ENCODE results near the gene PLCD1.
"Not testable (repeated sequence)": the region's sequence is repeated elsewhere in the genome, so short reads cannot be mapped to it uniquely, and the experiment has no call there.

PLCD1 gene

DNA sequence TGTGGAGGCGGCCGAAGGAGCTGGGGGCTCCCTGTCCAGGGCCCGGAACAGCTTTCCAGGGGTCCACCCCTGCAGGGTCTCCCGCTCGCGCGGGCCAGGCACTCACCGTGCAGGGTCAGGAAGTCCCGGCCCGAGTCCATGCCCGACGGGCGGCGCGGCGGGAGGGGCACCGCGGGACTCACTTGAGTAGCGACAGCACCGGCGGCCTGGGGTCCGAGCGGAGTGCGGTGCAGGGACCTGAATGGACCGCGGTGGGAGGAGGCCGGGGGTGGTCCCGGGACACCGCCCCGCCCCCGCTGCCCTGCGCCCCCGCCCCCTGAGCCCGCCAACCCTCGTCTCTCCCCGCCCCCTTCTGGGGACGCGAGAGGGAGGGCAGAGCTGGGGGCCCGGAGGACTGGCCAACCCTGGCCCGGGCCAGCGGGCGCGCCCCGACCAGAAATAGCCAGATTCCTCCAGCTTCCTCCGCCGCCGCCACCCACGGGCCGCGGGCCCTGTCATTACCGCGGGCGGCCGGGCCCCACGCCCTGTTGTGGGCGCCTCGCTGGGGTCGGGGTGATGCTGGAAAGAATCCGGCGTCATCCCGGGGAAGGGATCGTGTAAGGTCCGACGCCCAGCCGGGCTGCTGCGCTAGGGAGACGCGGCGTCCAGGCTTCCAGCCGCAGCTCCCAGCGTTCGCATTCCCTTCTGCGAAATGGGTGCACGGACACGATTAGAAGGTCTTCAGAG, at the start of gene PLCD1:
Gene PLCD1, minus strand, starts transcription at position 243 of the 726 bp plus-strand sequence. Its CDS starts 103 bp downstream, at position 140.
- DNase-seq, result no peak

DNA sequence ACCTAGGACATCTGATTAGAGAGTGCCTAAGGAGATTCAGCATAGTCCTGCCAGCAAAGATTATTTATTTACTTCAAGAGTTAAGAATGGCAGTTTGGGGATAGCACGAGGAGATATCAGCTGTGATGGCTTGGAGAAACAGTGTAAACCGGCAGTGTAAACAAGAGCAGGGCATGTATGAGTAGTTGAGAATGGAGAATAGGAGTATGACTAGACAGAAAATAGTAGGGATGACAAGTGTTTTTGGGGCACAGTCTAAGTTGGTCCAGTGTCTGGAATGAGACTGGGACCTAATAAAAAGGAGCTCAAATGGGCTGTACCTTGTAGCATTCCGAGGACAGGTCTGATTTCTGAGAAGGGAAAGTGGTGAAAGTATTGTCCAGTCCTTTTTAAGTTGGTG, 47.6 kb upstream of the PLCD1 start:
- DNase-seq, result not testable (repeated sequence)

DNA sequence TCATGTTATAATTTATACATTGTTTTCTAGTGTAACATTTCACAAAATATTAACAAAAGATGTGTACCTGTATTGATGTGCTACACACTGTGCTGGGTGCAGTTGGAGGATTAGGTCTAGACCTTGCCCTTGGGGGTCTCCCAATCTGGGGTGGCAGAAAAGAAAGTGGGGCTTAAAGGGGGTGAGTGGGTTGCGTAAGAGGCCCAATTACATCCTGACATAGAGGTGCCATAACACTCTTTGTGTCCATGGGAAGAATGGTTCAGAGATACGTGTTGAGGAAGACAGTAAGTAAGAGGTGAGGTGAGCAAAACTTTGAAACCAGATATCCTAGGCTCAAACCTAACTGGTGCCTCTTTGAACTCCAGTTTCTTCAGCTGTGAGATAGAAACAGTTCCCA, 40.6 kb upstream of the PLCD1 start:
- DNase-seq, result no peak

DNA sequence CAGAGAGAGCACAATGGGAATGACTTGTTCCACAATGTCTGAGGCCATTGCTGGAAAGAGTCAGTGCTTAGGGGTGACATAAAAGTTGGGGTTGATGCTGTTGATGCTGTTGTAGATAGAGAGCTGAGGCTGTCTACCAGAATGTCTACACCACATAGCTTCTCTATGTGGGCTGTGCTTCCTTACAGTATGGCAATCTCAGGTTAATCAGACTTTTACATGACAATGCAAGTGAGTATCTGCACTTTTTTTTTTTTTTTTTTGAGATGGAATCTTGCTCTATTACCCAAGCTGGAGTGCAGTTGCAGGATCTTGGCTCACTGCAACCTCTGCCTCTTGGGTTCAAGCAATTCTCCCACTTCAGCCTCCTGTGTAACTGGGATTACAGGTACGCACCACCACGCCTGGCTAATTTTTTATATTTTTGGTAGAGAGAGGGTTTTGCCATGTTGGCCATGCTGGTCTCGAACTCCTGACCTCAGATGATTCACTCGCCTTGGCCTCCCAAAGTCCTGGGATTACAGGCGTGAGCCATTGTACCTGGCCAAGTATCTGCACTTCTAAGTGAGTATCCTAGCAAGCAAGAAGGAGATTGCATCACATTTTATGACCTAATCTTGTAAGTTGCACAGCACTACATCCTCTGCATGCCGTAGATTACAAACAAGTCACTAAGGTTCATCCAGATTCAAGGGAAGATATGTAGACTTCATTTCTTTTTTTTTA, 38.2 kb upstream of the PLCD1 start:
- DNase-seq, result no peak

DNA sequence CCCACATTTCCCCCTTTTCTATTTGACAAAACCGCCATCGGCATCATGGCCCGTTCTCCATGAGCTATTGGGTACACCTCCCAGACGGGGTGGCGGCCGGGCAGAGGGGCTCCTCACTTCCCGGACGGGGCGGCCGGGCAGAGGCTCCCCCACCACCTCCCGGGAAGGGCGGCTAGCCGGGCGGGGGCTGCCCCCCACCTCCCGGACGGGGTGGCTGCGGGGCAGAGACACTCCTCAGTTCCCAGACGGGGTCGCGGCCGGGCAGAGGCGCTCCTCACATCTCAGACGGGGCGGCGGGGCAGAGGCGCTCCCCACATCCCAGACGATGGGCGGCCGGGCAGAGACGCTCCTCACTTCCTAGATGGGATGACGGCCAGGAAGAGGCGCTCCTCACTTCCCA, 35.0 kb upstream of the PLCD1 start:
- DNase-seq, result not testable (repeated sequence)

DNA sequence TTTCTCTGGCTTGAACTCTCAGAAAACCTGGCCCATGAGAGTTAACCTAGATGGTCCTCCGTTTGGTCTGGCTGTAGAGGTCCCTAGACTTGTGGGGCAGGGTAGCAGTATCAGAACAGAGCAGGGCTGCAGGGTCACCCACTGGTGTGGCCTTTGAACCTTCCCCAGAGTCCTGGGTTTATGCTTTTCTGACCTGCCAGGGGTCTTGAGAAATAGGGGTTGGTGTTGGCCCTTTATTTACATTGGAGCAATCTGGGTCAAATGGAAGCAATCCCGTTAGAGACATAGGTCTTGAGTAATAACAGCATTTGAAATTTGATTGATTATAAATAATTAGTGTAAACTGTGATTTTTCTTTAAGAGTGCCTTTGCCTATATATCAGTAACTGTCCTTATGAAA, 33.4 kb upstream of the PLCD1 start:
- DNase-seq, result no peak

DNA sequence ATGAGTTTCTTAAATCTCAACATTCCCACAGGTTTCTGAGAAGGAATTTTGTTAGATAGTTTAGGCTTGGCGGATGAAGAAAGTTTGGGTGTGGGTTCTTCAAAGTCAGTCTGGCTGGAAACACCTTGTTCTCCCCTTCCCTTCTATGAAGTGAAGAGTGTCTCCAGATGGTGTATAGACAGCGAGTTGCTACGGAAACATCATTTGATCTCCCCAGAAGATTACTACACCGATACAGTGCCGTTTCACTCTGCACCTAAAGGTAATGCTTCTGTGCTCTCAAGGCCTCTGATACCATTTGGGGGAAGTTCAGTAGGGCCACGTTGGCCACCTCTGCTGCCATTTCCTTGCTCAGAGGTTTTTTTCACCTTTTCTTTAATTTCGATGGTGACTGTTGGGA, 30.1 kb upstream of the PLCD1 start:
- no peak for DNase-seq

DNA sequence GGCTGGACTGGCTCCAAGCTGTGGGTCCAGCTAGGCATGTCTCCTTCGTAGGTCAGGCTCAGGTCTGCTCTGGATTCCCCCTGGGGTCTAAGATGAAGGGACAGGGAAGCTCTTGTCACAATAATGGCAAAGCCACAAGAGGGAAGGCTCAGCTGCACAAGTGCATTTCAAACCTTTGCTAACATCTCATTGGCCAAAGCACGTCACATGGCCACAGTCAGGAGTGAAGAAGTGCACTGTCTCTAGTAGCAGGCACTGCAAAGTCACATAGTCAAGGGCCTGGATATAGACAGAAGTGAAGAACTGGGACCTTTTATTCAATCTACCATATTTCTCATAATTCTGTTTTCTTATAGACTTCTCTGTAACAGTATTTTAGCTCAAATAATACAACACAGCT, 29.7 kb upstream of the PLCD1 start:
- DNase-seq, result no peak

DNA sequence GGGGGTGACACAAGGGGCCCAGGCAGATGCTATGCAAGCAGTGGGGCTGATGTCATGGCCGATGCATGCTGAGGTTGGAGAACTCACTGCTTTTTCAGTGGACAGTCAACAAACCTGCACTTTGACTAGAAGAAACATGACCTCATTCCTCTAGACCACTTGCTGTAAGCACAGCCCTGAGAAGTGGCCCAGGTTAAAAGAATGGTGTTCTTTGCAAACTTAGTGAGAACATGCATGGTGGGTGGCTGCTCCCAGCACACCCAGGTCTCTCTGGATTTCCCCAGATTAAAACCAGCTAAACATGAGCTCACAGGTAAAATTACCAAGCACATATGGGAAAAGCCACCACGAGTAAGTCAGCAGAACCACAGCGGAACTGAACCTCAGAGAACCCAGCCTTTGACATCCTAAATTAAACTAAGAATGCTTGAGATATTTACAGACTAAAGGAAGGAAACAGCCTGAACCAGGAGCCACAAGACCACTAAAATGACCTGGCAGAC, 25.1 kb upstream of the PLCD1 start:
- DNase-seq, result no peak

DNA sequence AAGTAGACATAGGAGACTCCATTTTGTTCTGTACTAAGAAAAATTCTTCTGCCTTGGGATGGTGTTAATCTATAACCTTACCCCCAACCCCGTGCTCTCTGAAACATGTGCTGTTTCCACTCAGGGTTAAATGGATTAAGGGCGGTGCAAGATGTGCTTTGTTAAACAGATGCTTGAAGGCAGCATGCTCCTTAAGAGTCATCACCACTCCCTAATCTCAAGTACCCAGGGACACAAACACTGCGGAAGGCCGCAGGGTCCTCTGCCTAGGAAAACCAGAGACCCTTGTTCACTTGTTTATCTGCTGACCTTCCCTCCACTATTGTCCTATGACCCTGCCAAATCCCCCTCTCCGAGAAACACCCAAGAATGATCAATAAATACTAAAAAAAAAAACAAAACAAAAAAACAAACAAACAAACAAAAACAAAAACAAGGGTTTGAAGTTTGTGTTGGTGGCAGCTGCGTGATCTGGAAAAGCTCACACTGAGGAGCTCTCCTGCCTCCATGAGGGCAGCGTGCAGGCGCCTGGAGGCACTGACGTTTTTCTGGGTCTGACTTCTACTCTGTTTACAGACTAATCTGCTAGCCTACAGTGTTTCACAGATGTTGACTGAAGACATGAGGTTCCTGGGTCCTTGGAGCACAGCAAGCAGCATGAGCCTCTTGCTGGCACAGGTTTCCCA, 24.5 kb upstream of the PLCD1 start:
- DNase-seq, result not testable (repeated sequence)

DNA sequence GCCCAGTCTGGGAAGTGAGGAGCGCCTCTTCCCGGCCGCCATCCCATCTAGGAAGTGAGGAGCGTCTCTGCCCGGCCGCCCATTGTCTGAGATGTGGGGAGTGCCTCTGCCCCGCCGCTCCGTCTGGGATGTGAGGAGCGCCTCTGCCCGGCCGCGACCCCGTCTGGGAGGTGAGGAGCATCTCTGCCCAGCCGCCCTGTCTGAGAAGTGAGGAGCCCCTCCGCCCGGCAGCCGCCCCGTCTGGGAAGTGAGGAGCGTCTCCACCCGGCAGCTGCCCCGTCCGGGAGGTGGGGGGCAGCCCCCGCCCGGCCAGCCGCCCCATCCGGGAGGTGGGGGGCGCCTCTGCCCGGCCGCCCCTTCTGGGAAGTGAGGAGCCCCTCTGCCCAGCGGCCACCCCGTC, 23.8 kb upstream of the PLCD1 start:
- DNase-seq, result not testable (repeated sequence)

DNA sequence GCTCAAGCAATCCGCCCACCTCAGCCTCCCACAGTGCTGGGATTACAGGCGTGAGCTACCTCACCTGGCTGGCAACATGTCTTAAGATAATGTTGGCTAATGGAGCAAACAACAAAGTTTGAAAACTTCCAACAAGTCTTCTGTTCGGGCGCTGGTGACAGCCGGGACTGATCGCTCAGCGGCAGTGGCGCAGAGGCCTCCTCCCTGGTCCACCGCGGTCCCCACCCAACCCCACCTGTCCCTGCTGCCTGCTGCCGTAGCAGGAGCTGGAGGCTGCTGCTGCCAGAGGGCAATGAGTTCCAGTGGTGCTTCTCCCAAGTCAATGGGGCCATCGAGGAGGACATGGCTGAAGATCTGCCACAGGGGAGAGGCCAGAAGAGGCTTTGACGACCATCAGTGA, 21.7 kb upstream of the PLCD1 start:
- no peak for DNase-seq

DNA sequence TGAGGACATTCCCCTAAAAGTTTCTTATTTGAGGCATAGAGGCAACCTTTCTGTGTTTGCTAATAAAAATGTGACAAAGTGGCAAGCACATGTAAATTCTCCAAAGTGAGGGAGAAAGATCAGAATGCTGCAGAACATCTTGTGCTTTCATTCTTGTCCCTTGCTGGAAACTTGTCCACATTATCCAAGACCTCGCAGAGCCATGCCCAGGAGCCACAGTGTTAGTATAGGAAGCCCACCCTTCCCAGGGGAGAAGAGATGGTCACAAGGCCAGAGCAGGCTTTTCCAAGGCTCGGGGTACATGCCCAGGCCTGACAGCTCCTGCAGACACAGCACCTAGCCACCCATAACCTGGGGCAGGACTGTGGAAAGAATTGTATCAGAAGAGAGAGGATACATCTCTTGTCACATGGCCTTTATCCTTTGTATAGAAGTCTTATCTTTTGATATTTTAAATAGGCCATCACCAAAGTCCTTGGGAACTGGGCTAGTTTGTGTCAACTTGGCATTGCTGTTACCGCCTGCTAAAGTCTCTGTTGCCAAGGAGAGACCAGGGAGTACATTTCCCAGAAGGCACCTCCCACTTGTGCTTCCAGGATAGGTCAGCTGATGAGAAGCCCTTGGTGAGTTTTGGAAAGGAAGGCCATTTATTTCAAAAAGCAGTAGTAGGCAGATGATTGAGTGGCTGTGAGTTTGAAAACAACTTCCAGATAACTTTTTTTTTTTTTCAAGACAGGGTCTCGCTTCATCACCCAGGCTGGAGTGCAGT, 20.1 kb upstream of the PLCD1 start:
- no peak for DNase-seq

DNA sequence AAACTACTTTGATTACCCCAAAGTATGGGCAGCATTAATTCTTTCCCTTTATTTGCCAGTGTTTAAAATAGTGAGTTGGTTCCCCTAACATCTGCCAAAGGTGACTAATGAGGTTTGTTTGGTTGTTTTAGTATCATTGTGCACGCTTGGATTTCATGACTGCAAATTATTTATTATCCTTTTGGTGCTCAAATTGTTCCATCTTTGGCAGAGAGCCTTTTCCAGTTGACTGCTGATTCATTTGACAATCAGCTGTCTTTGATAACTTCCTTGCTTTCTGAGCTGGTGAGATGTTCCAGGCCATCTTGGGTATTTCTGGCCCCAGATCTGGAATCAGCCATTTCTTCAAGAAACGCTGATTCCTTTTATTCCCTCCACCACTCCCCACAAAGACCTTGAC, 18.5 kb upstream of the PLCD1 start:
- DNase-seq, result no peak

DNA sequence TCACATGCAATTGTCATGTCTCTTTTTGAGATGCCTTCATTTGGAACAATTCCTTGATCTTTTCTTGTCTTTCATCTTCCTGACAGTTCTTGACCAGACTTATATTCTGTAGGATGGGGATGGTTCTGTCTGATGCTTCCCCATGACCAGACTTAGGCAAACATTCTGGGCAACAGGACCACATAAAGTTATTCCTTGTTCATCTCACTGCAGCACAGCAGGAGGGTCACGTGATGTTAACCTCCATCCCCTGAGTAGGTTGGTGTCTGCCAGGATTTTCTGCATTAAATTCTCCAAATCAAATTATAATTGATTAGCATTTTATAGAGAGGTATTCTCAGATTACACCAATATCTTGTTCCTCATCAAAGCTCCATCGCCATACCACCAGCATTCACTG, 17.4 kb upstream of the PLCD1 start:
- no peak for DNase-seq

DNA sequence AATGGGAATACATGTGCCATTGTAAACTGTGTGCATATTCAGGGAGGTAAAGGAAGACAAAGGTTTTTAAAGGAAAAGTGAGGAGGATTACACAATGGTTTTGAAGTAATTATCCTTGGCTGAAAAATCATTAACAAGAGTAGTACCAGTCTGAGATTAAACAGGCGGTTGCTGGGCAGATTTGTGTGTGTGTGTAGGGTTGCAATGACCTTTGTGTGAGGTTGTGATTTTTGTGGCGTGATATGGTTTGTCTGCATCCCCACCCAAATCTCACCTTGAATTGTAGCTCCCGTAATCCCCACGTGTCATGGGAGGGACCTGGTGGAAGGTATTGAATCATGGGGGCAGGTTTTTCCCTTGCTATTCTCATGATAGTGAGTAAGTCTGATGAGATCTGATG, 16.6 kb upstream of the PLCD1 start:
- DNase-seq, result no peak

DNA sequence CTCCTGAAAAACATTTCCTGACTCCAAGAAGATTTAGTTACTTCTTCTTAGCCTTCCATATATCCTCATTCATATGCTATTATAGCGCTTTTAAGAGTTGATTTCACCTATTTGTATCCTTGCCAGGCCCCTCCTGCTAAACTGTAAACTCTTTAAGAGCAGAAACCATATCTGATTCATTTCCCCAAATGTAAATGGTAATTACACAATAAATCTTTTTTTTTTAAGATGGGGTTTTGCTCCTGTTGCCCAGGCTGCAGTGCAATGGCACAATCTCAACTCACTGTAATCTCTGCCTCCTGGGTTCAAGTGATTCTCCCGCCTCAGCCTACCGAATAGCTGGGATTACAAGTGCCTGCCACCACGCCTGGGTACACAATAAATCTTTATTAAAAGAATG, 14.0 kb upstream of the PLCD1 start:
- DNase-seq, result no peak

DNA sequence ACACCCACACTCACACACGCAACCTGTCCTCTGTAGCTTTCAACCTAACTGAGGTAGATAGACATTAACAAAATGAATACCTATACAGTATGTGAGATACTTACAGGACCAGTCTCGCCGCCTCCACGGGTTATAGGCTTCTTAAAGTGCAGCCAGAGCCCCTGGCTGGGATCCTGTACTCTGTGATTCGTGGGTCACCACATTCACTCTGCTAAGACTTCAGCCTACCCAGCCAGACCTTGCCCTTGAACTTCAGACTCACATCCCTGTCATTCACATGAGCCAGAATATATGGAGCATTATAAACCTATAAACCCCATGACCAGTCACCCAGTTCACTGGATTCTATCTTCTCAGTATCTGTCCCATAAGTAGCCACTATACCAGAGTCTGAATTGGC, 11.0 kb upstream of the PLCD1 start:
- DNase-seq, result no peak

DNA sequence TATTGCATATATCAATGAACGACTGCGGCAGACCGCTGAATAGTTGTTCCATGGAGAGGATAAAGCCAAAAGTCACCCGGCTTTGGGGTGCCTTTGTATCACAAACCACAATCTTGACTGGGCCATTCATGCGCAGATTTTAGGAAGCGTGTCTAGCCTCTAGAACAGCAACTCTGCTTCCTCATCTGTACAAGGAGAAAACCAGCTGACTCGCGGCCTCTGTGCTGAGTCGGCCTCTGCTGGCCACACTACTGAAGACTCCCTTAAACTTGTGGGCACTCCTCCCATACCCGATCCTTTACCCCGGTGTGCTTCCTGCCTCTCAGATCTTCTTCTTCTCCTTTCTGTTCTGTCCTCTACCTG, 10.4 kb upstream of the PLCD1 start:
- no peak for DNase-seq

DNA sequence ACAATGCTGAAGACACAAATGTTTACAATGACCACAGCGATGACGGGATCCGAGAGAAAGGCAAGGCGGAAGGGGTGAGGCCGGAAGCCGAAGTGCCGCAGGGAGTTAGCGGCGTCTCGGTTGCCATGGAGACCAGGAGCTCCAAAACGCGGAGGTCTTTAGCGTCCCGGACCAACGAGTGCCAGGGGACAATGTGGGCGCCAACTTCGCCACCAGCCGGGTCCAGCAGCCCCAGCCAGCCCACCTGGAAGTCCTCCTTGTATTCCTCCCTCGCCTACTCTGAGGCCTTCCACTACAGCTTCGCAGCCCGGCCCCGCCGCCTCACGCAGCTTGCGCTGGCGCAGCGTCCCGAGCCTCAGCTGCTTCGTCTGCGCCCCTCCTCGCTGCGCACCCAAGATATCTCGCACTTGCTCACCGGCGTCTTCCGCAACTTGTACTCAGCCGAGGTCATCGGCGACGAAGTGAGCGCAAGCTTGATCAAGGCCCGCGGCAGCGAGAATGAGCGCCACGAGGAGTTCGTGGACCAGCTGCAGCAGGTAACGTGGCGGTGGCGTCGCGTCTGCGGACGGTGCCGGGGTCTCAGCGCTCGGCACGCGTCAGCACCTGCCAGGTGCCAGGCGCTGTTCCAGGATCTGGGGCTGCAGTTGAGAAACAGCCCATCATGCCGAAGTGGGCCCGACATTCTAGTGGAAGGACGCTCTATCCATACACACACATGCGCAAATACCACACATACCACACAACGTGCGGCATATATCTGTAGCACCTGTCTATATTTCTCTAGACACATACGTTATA, 9.9 kb upstream of the PLCD1 start, which contains the start of gene DLEC1:
Gene DLEC1, plus strand, starts transcription at position 108 of the 798 bp plus-strand sequence. Its CDS starts 18 bp downstream, at position 126.
- peak; percentile 10 for DNase-seq

DNA sequence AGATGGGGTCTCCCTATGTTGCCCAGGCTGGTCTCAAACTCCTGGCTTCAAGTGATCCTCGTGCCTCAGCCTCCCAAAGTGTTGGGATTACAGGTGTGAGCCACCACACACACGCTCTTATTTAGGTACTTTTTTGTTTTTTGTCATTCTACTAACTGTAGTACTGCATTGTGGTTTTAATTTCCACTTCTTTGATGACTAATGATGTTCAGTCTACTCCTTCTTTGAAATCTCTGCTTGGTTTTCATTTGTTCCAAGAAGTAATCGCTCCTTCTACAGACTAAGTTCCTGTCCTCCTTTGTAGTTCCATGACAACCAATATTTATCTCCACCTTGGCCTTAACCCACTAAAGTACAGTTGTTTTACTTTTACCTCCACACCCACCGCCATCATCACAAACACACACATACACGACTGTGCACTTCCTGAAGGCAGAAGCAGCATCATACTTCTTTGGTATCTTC, 9.0 kb upstream of the PLCD1 start:
- DNase-seq, result no peak

DNA sequence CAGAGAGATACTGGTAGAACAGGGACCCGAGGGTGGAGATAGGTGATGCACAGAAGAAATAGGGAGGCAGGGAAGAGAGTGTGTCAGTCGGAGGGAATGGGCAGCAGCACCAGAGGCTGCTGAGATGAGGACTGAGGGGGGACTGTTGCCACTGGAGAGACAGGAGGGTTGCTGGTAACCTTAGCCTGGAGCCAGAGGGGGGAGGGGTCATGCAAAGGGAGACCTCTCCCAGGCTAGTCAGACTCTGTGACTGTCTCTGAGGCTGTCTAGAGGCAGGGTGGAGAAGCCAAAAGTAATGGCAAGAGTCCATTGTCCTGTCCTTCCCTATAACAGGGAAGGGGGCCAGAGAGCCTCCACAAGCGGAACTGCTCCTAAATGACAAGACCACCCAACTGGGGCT, 7.5 kb upstream of the PLCD1 start:
- DNase-seq, result no peak
